GM12878 (cell line): ENCODE measurements around the gene PI16. TPM values are rescaled to one million over a fixed set of nuclear protein-coding genes. Genes with fewer than 3 reads are reported as not detected.

Experiments
- ATAC-seq: fragments of 200-7000 bp; cut with Tn5 transposase; 3 replicates; pipeline ENCODE4 v1.9.1; 2020; ENCODE audit warnings: mild to moderate bottlenecking, moderate library complexity
- BruUV-seq: library from RNA; stranded (reverse); fragments of 400-500 nt; replicated peaks from 2 replicates; lab custom pipeline; 2021; lab: Mats Ljungman, UMichigan
- CTCF ChIA-PET: fragments of 300-600 bp; sonication (Branson Sonifier 250); formaldehyde crosslinking; extraction: SDS; loops from one replicate; lab custom pipeline; 2021; ENCODE audit warnings: inconsistent platforms; lab: Yijun Ruan, JAX
- POLR2A ChIA-PET: fragments of 350-600 bp; formaldehyde crosslinking; extraction: SDS; loops from one replicate; lab custom pipeline; 2021; ENCODE audit warnings: inconsistent platforms; lab: Charles Lee
- RAD21 ChIA-PET: fragments of 300-600 bp; sonication (Branson Sonifier 250); formaldehyde crosslinking; loops from one replicate; lab custom pipeline; 2023; ENCODE audit warnings: antibody characterized with exemption; ENCODE audit not compliant: unreplicated experiment; lab: Charles Lee
- SMC1A ChIA-PET: fragments of 300-600 bp; sonication (Branson Sonifier 250); formaldehyde crosslinking; loops from one replicate; lab custom pipeline; 2023; ENCODE audit not compliant: unreplicated experiment, uncharacterized antibody; lab: Charles Lee
- DNase-seq: peaks from one replicate; pipeline ENCODE4 v3.0.0-alpha.2; 2011; ENCODE audit warnings: low read depth, low spot score
- FAIRE-seq: peaks from 3 replicates; lab custom pipeline; 2011; peaks lifted over from hg19 to GRCh38; lab: Jason Lieb, UNC
- H2AFZ ChIP-seq: 2 replicates; pipeline ENCODE4 v1.6.0; 2011; ENCODE audit warnings: low read depth, low read length, control low read depth; ENCODE audit not compliant: control insufficient read depth
- H3K27ac ChIP-seq: 2 replicates; pipeline ENCODE4 v1.5.1; 2011; ENCODE audit warnings: control low read depth; ENCODE audit not compliant: control insufficient read depth, insufficient read depth
- H3K27me3 ChIP-seq, 2 experiments: replicated peaks in 1 of 2; 2 replicates each; pipeline versions ENCODE4 v1.6.0 to v1.6.1; 2011; ENCODE audit warnings: low read length in 1 of 2; ENCODE audit not compliant: control insufficient read depth in 2 of 2, insufficient read depth in 2 of 2
- H3K36me3 ChIP-seq, 2 experiments: 2 replicates each; pipeline ENCODE4 v1.5.1; 2011; ENCODE audit warnings: low read length in 1 of 2; ENCODE audit not compliant: control insufficient read depth in 2 of 2, insufficient read depth in 2 of 2
- H3K4me1 ChIP-seq: 2 replicates; pipeline ENCODE4 v1.6.1; 2011; ENCODE audit warnings: mild to moderate bottlenecking, low read length, moderate library complexity, mixed read lengths; ENCODE audit not compliant: control insufficient read depth, insufficient read depth
- H3K4me2 ChIP-seq: 2 replicates; pipeline ENCODE4 v1.6.0; 2011; ENCODE audit warnings: control low read depth; ENCODE audit not compliant: control insufficient read depth, insufficient read depth
- H3K4me3 ChIP-seq: fragments of 200-600 bp; sonication (generic); 2 replicates; pipeline ENCODE4 v1.5.1; 2016
- H3K79me2 ChIP-seq: 2 replicates; pipeline ENCODE4 v1.6.0; 2011; ENCODE audit warnings: low read length; ENCODE audit not compliant: control insufficient read depth, insufficient read depth
- H3K9ac ChIP-seq: 2 replicates; pipeline ENCODE4 v1.8.0; 2011; ENCODE audit warnings: low read length, control low read depth, mixed read lengths; ENCODE audit not compliant: control insufficient read depth, insufficient read depth
- H3K9me3 ChIP-seq: replicated peaks from 3 replicates; pipeline ENCODE4 v1.5.1; 2011; ENCODE audit warnings: mild to moderate bottlenecking, low read length; ENCODE audit not compliant: control insufficient read depth, insufficient read depth
- H4K20me1 ChIP-seq: 2 replicates; pipeline ENCODE4 v1.6.0; 2011; ENCODE audit not compliant: control insufficient read depth, insufficient read depth
- BHLHE40 ChIP-seq, 2 experiments: fragments of 450-650 bp in 1 of 2; IDR thresholded peaks; 2 replicates each; pipeline ENCODE4 v1.6.1; 2011 to 2017; ENCODE audit warnings: low read depth in 2 of 2, borderline replicate concordance in 1 of 2, improper control_type of control experiment in 1 of 2, low read length in 1 of 2, mild to moderate bottlenecking in 1 of 2
- CBX5 ChIP-seq: sonication (generic); IDR thresholded peaks from 2 replicates; pipeline ENCODE4 v1.6.1; 2016; ENCODE audit warnings: low read depth, moderate library complexity, mild to moderate bottlenecking, inconsistent platforms
- DPF2 ChIP-seq: fragments of 450-650 bp; IDR thresholded peaks from 2 replicates; pipeline ENCODE4 v1.6.1; 2017; ENCODE audit warnings: mild to moderate bottlenecking
- EZH2 ChIP-seq: IDR thresholded peaks from 2 replicates; pipeline ENCODE4 v1.6.1; 2012; ENCODE audit warnings: low read depth, mild to moderate bottlenecking, control low read depth, inconsistent platforms, low read length, borderline replicate concordance; ENCODE audit not compliant: control insufficient read depth
- GABPA ChIP-seq: IDR thresholded peaks from 2 replicates; pipeline ENCODE4 v1.6.1; 2014; ENCODE audit warnings: antibody characterized with exemption, low read depth, mild to moderate bottlenecking, inconsistent platforms
- HSF1 ChIP-seq: fragments of 150-350 bp; IDR thresholded peaks from 2 replicates; pipeline ENCODE4 v1.6.1; 2014; ENCODE audit warnings: mild to moderate bottlenecking, low read depth, low read length
- KAT2A ChIP-seq: conservative IDR thresholded peaks from 2 replicates; pipeline ENCODE4 v1.6.1; 2011; ENCODE audit warnings: low read depth, low read length; ENCODE audit not compliant: control insufficient read depth
- MYB ChIP-seq: fragments of 150-350 bp; IDR thresholded peaks from 2 replicates; pipeline ENCODE4 v1.6.1; 2014; ENCODE audit warnings: mild to moderate bottlenecking, low read depth, low read length, borderline replicate concordance
- POLR2A ChIP-seq: IDR thresholded peaks from 2 replicates; pipeline ENCODE4 v1.6.1; 2011; ENCODE audit warnings: low read depth, mild to moderate bottlenecking, low read length
- RBBP5 ChIP-seq: fragments of 200-600 bp; sonication (generic); conservative IDR thresholded peaks from 2 replicates; pipeline ENCODE4 v1.6.1; 2016
- TARDBP ChIP-seq: IDR thresholded peaks from 2 replicates; pipeline ENCODE4 v1.6.1; 2016; ENCODE audit warnings: borderline replicate concordance
- USF1 ChIP-seq: IDR thresholded peaks from 2 replicates; pipeline ENCODE4 v1.6.1; 2011; ENCODE audit warnings: borderline replicate concordance, low read depth, mild to moderate bottlenecking, moderate library complexity, mixed read lengths, low read length; ENCODE audit not compliant: insufficient read depth; ENCODE audit errors: extremely low read length
- USF2 ChIP-seq: IDR thresholded peaks from 2 replicates; pipeline ENCODE4 v1.6.1; 2011; ENCODE audit warnings: low read depth, low read length, improper control_type of control experiment, borderline replicate concordance
- ZNF592 ChIP-seq: fragments of 450-650 bp; IDR thresholded peaks from 2 replicates; pipeline ENCODE4 v1.6.1; 2017; ENCODE audit warnings: mild to moderate bottlenecking, moderate library complexity
- ZNF622 ChIP-seq: fragments of 450-650 bp; IDR thresholded peaks from 2 replicates; pipeline ENCODE4 v1.6.1; 2017; ENCODE audit warnings: mild to moderate bottlenecking, inconsistent platforms
- ZZZ3 ChIP-seq: IDR thresholded peaks from 2 replicates; pipeline ENCODE4 v1.6.1; 2011; ENCODE audit warnings: low read depth; ENCODE audit not compliant: control insufficient read depth, insufficient read length
- WGBS: methylation state at CpG from one replicate; pipeline ENCODE4 v1.1.6; 2016; ENCODE audit warnings: low lambda C conversion rate; ENCODE audit not compliant: insufficient replicate concordance, insufficient coverage; ENCODE audit errors: missing lambda C conversion rate; 5-methylcytosine and 5-hydroxymethylcytosine counted together
- in situ Hi-C: fragments of 300-500 bp; cut with MboI; formaldehyde crosslinking; loops from 9 replicates; pipeline ENCODE4 v1.14.3; 2018; ENCODE audit warnings: mixed read lengths
- intact Hi-C: fragments of 100-400 bp; cut with micrococcal nuclease; formaldehyde crosslinking; loops from one replicate; pipeline ENCODE4 v1.14.2; 2022; ENCODE audit not compliant: unreplicated experiment
- polyA plus RNA-seq, 11 experiments: library from polyadenylated mRNA; depleted of rRNA in 4 of 11; unstranded in 6 of 11; stranded (reverse) in 5 of 11; fragments of >200 nt; fragmentation: Nextera tagmentation in 4 of 11; fragmentation: Illumina TruSeq in 1 of 11; extraction: Ambion mirVana in 4 of 11; extraction: Trizol in 1 of 11; gene quantifications; 1 replicate in 1 of 11; 2 replicates in 10 of 11; pipeline versions ENCODE4 v1.2.1 to v1.2.3, GENCODE V29; 2011 to 2016; ENCODE audit warnings: inconsistent platforms in 2 of 11, missing spikeins in 2 of 11, low read depth in 1 of 11
- total RNA-seq, 4 experiments: library from RNA; depleted of rRNA in 3 of 4; stranded (reverse); fragments of >200 nt in 3 of 4; fragmentation: Illumina TruSeq in 1 of 4; extraction: Trizol in 1 of 4; gene quantifications; 2 replicates each; pipeline versions ENCODE4 v1.2.1 to v1.2.3, GENCODE V29; 2013 to 2021

The PI16 gene
- total and polyA plus RNA-seq, 10 of the 15 experiments (the other 5 are each of a cell fraction or from before 2014, with no cell fraction given): 0.08 to 0.12 TPM; not detected in 8

- TF ChIP-seq ZZZ3: no peak
- no peak for TF ChIP-seq GABPA
- no peak for TF ChIP-seq MYB
- TF ChIP-seq, all 136 proteins: peak for 0
Observed at GRCh38 chr6:36934901-36935300, 19.6 kb upstream of the PI16 start (continued).

GRCh38 chr6:36936824-36937223, 17.7 kb upstream of the PI16 start:
- H3K27ac ChIP-seq: no peak overlapping the region
- TF ChIP-seq ZNF592 (no peak), RBBP5 (no peak), DPF2 (no peak), BHLHE40 (IDR thresholded peaks at IDR 0.05; ENCODE audit: borderline replicate concordance in 1 of 2, low read depth in 2 of 2, low read length in 1 of 2) (no peak), USF2 (no peak), USF1 (no peak), TARDBP (no peak), EZH2 (no peak), HSF1 (no peak), POLR2A (no peak), CBX5 (no peak), KAT2A (no peak), ZNF622 (no peak)
- H3K4me1 ChIP-seq: no peaks in the 10 kb centered on the region
- RAD21 ChIA-PET: no interaction called here
- H3K9me3 ChIP-seq: no peaks in the 10 kb centered on the region
- POLR2A ChIA-PET: no interaction called here
- no peak for FAIRE-seq
- BruUV-seq: no TSS peak
- in situ Hi-C loops: no loop called here
- ATAC-seq: no peak
- H3K4me2 ChIP-seq: no peak overlapping the region
- no peaks in the 10 kb centered on the region for H4K20me1 ChIP-seq
- H3K9ac ChIP-seq: no peak overlapping the region
- H3K27me3 ChIP-seq: no peaks in the 10 kb centered on the region; a peak in 1 of 4 replicates
- 67% methylated on average over 5 of the region's 5 CpGs for WGBS
- H2AFZ ChIP-seq: no peak overlapping the region
- intact Hi-C loops: no loop called here
- CTCF ChIA-PET: interaction anchor here (1.1 kb wide), 1 partner anchor 52 kb away, joined by 3 read pairs; no protein-coding TSS in a partner anchor
- H3K36me3 ChIP-seq: no peaks in the 10 kb centered on the region
- H3K79me2 ChIP-seq: no peaks in the 10 kb centered on the region
- no peak for DNase-seq
- no peak overlapping the region for H3K4me3 ChIP-seq
- SMC1A ChIA-PET: interaction anchor here (1.0 to 1.2 kb wide), 2 partner anchors 13 to 51 kb away, joined by 4 read pairs; partner anchors contain the start of gene C6orf89
